Measurements from ENCODE around the gene CHRNA5.

GRCh38 chr15:78540141-78540870 lies 25.0 kb upstream of the CHRNA5 start, which contains the start of gene PSMA4:
- TF ChIP-seq POLR2A (IDR thresholded peaks at IDR 0.05), result peak in 1 of 2 donors; percentile 76
- TF ChIP-seq CTCF (IDR thresholded peaks at IDR 0.05), result peak in 1 of 6 experiments; percentile 31
